ENCODE measurements around the gene PSG4.
"Not testable (repeated sequence)": the region's sequence is repeated elsewhere in the genome, so short reads cannot be mapped to it uniquely, and the experiment has no call there.

Gene PSG4

DNA sequence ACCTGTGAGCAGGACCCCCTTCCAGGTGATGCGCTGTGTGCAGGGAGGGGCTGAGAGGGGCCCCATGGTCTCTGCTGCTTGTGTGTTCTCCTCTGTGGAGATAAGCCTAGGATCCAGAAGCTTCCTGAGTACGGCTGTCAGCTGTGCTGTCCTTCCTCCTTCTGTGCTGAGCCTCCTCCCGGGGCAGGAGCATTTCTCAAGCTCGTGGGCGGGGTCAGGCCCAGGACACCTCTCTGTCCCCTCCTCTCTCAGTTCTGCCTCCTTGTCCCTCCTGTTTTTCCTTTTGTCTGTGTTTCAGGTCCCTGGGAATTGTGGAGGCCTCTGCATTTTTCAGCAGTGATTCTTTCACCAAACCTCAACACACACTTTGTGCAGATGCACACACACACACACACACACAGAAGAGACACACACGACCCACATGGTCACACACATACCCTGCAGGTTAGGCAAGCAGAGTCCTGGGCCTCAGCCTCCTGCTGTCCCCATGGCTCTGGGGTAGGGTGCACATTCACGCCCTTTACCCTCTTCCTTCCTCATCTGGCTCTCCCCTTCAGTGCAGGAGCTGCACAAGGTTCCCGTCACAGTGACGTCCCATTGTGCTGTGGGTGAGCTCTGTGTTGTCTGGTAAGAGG is at the start of gene PSG4:
TSS of gene PSG4 (minus strand) at position 168 of the 635 bp plus-strand sequence. CDS start at position 66, 102 bp downstream.
- in situ Hi-C loops (cut with MboI; ENCODE audit: low sequenced_read_pairs): not testable (repeated sequence)

DNA sequence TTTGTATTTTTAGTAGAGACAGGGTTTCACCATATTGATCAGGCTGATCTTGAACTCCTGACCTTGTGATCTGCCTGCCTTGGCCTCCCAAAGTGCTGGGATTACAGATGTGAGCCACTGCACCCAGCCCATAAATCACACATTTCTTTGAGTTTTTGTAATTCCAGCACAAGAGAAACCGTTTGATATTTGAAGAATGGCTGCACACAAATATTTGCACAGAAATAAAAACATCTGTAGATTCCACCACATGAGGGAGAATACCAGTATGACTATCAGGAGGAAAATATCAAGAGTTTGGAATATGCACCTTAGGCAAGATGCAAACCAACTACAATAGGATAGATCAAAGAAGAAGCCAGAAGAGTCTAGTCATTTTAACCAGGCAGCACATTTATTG is 46.0 kb upstream of the PSG4 start:
- in situ Hi-C loops (cut with MboI; ENCODE audit: low sequenced_read_pairs): not testable (repeated sequence)

DNA sequence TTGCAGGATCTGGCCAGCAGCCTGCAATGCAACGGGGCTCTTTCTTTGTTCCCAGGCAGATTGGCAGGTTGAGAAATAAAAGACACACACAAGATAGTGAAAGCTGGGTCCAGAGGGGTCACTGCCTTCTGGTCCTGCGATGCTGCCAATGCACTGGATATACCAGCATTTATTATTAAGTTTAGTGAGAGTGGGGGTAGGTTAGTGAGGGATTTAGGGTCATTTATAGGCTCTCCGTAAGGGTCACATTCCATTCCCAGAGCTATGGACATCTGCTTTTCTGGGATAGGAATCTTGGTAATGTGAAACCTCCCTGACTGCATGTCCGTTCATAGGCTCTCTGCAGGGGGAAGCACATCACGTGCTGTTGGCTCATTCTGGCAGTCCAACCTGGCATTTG is 44.9 kb upstream of the PSG4 start:
- in situ Hi-C loops (cut with MboI; ENCODE audit: low sequenced_read_pairs): not testable (repeated sequence)

DNA sequence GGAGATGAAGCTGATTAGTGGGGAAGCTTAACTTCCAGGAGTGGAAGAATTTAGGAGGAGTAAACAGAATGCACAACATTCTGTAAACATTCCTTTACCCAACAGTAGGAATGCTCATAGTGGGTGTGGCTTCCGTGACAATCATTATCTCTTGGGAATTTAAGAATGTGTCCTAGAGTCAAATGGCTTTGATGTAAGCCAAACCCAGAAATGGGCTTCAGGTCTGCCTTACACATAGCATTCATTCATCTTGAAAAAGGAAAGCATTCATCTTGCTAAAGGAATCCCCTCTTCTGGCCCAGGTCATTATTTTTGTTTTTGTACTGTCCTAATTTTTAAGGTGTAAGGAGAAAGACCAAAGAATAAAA is 43.2 kb upstream of the PSG4 start:
- in situ Hi-C loops (cut with MboI; ENCODE audit: low sequenced_read_pairs): not testable (repeated sequence)

DNA sequence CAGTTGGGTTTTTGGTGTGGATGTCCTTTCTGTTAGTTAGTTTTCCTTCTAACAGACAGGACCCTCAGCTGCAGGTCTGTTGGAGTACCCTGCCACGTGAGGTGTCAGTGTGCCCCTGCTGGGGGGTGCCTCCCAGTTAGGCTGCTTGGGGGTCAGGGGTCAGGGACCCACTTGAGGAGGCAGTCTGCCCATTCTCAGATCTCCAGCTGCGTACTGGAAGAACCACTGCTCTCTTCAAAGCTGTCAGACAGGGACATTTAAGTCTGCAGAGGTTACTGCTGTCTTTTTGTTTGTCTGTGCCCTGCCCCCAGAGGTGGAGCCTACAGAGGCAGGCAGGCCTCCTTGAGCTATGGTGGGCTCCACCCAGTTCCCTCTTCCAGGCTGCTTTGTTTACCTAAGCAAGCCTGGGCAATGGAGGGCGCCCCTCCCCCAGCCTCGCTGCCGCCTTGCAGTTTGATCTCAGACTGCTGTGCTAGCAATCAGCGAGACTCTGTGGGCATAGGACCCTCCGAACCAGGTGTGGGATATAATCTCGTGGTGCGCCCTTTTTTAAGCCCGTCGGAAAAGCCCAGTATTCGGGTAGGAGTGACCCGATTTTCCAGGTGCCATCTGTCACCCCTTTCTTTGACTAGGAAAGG is 41.9 kb upstream of the PSG4 start:
- in situ Hi-C loops (cut with MboI; ENCODE audit: low sequenced_read_pairs): not testable (repeated sequence)

DNA sequence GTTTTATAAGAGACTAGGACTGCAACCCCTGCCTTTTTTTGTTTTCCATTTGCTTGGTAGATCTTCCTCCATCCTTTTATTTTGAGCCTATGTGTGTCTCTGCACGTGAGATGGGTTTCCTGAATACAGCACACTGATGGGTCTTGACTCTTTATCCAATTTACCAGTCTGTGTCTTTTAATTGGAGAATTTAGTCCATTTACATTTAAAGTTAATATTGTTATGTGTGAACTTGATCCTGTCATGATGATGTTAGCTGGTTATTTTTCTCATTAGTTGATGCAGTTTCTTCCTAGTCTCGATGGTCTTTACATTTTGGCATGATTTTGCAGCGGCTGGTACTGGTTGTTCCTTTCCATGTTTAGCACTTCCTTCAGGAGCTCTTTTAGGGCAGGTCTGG is 40.4 kb upstream of the PSG4 start:
- in situ Hi-C loops (cut with MboI; ENCODE audit: low sequenced_read_pairs): not testable (repeated sequence)

DNA sequence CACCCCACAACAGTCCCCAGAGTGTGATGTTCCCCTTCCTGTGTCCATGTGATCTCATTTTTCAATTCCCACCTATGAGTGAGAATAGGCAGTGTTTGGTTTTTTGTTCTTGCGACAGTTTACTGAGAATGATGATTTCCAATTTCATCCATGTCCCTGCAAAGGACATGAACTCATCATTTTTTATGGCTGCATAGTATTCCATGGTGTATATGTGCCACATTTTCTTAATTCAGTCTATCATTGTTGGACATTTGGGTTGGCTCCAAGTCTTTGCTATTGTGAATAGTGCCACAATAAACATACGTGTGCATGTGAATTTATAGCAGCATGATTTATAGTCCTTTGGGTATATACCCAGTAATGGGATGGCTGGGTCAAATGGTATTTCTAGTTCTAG is 36.8 kb upstream of the PSG4 start:
- in situ Hi-C loops (cut with MboI; ENCODE audit: low sequenced_read_pairs): not testable (repeated sequence)

DNA sequence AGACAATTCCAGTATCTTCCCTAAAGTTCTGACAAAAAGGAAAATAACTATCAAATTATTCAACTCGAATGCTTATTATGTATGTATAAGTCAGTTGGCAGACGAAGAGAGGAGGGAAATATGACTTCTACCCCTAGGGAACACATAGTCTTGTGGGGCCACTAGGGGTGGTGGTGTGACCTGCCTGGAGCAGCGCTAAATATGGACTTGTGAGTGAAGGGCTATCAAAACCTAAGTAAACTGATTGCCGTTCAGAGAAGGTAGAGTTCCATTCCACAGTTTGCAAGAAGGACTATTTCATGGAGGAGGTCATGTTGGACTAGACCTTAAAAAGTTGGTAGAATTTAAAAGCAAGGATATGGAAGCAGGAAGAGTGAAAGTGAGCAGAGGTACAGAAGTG is 32.8 kb upstream of the PSG4 start:
- in situ Hi-C loops (cut with MboI; ENCODE audit: low sequenced_read_pairs): not testable (repeated sequence)

DNA sequence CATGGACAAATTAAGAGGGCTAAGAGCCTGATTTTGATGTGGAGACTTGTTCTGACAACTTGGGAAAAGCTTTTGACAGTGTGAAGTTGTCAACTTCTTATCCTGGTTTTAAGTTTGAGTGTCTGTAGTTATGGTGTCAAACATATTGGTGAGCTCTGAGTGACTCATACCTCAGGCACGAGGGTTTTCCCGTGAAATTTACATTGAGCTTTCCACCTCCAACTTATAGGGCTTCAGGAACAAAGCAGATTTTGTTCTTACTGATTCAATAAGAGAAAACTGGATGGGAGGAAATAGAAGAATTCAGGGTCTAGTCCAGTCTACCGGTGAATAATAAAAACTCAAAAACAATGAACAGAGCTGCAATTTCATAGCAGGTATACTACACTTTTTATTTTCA is 30.2 kb upstream of the PSG4 start:
- in situ Hi-C loops (cut with MboI; ENCODE audit: low sequenced_read_pairs): not testable (repeated sequence)

DNA sequence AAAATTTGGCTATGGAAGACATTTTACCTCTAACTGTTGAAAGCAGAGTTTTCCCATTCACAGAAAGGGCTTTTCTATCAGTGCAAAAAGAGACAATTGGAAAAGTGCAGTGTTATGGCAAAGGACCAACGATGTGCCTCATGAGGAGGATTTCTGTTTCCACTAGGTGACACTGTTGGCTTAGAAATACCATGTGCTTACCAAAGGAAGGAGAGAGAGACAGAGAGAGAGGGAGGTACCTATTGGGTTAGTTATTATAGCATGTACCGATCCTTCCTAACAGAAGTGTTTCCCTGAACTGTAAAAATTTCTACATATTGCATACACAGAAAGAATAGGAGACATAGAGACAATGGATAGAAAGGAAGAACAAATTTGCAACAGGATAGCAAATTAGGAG is 23.9 kb upstream of the PSG4 start:
- in situ Hi-C loops (cut with MboI; ENCODE audit: low sequenced_read_pairs): no loop called here

DNA sequence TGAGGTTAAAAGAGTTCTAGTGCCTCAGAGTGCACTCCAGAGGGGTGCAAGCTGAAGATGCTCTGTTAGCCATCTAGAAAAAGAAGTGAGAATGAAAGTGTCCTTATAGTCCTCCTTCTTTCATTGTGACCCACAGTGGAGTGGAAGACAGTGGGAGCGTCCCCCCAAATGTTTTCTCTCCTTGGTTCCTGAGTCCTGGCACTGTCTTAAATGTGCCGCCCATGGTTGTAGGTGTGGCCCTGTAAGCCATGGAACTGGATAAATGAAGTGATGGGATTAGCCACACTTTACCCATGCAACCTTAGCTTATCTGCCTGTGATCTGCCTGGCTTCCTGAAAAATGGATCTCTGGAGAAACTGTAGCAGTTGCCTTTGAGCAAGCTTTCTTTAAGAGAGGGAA is 23.3 kb upstream of the PSG4 start:
- in situ Hi-C loops (cut with MboI; ENCODE audit: low sequenced_read_pairs): not testable (repeated sequence)

DNA sequence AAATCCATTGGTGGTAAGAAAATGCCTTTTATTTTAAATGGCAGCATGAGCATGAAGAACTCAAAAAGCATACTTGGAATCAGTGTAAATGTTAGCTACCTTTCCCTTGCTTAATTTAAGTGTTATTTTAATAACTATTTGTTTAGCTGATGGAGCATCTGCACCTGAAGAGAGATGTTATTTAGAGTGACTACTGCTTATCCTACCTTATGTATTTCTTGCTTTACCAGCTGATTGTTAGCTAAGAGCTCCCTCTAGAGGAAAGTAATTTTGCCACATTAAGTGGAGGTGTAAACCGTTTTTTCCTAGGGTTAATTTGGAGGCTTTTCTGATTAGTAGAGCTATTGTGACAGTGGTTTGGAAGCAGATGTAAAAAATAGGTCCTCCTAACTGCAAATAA is 21.5 kb upstream of the PSG4 start:
- in situ Hi-C loops (cut with MboI; ENCODE audit: low sequenced_read_pairs): not testable (repeated sequence)

DNA sequence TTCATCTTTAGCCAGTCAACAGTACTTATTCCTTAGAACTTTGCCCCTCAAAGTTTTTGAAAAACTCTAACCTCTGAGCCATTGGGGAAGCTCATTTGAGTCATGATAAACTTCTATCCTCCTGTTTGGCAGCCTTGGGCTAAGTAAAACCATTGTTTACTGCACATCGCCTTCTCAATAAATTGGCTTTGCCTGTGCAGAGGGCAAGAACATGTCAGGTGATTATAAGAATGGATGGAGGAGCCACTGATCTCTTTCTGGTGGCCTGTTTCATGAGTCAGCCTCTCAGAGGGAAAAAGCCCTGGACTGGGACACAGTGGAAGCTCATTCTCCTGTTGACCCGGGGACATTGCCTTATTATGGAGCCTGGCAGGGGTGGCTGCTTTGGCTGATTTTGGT is 19.4 kb upstream of the PSG4 start:
- in situ Hi-C loops (cut with MboI; ENCODE audit: low sequenced_read_pairs): no loop called here

DNA sequence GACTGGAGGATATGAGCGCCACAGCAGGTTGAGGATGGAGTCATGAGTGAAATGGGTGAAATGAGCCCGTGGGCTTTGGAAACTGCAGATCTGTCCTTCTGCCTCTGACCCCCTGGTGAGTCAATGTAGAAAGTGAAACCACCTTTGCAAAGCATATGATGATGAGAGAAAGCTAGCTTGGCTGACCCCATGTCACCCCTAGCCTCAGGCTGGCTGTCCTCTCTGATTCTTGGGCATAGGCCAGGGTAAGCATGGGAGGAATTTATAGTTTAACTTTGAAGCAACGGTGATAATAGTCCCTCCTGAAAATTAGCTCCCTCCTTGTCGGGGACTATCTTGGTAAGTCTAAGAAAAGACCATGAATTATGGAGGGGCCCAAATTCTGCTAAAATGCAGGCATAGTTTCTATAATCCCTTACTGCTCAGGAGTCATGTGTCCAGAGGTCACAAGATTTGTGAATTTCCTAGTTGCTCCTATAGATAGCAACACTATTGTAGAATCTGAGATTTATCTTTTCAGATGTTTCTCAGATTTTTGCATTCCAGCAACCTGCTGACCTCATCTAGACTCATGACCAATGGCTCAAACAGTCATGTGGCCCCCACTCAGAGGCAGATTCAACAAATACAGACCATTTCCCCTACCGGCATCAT is 18.9 kb upstream of the PSG4 start:
- in situ Hi-C loops (cut with MboI; ENCODE audit: low sequenced_read_pairs): not testable (repeated sequence)

DNA sequence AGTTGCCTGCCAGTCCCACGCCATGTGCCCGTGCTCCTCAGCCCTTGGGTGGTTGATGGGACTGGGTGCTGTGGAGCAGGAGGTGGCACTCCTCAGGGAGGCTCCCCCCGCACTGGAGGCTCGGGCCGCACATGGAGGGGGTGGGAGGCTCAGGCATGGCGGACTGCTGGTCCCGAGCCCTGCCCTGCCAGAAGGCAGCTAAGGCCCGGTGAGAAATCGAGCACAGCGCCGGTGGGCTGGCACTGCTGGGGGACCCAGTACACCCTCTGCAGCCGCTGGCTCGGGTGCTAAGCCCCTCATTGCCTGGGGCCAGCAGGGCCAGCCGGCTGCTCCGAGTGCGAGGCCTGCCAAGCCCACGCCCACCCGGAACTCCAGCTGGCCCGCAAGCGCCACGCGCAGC is 16.5 kb upstream of the PSG4 start:
- in situ Hi-C loops (cut with MboI; ENCODE audit: low sequenced_read_pairs): not testable (repeated sequence)

DNA sequence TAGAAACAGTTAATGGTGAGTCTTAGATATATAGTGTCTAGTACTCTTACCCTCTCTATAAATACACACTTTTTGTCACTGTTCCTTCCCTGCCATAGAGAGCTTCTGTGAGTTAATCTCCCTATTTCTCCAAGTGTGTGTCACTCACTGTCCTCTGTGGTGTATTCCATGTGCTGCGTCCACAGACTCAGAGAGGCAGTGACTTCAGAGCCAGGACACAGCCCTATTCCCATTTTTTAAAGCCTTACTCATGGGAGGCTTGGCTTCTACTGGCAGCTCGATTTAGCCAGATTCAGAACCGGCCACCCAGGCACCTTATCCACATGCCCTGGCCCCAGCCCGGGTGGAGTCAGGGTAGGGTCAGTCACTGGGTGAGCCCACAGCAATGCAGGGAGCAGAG is 13.7 kb upstream of the PSG4 start:
- in situ Hi-C loops (cut with MboI; ENCODE audit: low sequenced_read_pairs): not testable (repeated sequence)

DNA sequence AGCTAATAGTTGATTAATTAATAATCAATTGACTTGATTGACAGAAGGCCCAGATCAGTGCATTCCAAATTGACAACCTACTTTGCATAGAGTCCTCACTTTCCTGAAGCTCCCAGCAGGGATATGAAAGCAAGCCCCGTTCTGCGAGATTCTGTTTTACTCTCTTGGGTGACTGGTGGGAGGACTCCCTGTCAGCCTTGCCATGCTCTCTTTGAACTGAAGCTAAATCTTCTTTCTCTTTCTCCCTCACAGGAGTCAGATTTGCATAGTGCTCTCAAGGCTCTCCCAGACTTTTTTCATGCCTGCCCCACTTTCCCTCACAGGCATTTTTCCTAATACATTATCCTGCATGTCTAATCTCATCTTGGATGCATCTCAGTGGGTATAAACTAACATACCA is 10.4 kb upstream of the PSG4 start:
- in situ Hi-C loops (cut with MboI; ENCODE audit: low sequenced_read_pairs): not testable (repeated sequence)

DNA sequence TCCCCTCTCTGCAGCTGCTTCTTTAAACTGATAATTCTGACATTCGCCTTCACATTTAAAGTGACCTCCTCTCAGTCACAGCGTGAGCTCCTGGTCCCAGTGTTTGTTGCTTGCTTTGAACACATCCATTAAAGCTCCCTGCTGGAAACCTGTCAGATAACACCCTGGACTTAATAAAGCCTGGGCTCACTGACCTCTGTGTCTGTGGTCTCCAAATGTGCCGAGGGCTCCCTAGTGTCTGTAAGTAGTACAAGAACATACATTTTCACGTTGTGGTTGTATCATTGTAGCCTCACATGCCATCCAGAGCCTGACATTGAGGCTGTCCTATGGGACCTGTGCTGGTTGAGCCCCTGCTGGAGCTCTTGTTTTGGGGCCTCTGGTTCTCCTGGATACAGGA is 2.6 kb upstream of the PSG4 start:
- in situ Hi-C loops (cut with MboI; ENCODE audit: low sequenced_read_pairs): no loop called here

DNA sequence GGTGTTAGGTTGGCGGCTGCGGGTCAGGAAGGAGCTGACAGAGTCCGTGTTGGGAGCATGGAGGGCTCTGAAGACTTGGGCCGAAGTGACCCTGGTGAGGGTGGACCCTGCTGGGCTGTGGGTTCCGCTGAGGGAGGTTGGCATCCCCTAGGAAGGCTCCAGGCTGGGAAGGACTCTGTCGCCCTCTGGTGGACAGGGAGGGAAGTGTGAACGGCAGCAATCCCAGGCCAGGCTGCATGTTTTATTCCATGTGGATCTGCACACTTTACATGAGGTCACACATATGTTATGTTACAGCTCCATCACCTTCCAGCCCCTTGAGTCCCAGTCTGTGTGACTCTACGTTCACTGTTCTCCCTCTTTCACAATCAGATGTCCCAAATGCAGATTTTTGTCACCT is 1.7 kb upstream of the PSG4 start:
- in situ Hi-C loops (cut with MboI; ENCODE audit: low sequenced_read_pairs): not testable (repeated sequence)

DNA sequence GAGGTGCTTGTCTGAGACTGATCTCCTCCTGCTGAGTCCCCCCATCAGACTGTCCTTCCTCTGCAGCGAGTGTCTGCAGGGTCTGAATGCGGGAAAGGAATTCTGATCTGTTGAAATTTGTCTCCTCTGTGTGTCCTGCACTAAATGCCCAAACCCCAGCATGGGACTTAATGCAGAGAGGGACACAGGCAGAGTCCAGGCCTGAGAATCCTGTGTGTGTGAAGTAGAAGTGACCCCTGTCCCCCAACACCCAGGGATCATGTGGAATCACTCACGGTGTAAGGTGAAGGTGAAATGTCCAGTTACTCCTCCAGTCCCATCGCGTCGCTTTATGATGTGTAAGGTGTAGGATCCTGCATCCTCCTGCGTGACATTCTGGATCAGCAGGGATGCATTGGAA is 1.8 kb downstream of the PSG4 start:
- in situ Hi-C loops (cut with MboI; ENCODE audit: low sequenced_read_pairs): not testable (repeated sequence)

DNA sequence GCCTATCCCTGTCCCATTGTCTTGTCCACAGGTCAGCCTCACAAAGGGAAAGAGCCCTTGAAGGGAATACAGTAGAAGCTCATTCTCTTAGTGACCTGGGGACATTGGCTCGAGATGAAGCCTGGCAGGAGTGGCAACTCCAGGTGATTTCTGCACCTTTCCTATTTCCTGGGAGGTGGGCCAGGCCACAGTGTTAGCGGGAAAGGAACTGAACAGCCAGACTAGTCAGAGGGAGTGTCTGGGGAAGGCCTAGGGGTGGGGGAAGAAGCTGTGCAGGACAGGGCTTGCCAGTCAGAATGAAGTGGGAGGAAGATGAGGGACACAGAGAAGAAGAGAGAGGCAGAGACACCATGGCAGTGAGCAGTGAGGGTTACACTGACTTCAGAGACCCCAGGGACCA is 3.5 kb downstream of the PSG4 start:
- in situ Hi-C loops (cut with MboI; ENCODE audit: low sequenced_read_pairs): not testable (repeated sequence)

DNA sequence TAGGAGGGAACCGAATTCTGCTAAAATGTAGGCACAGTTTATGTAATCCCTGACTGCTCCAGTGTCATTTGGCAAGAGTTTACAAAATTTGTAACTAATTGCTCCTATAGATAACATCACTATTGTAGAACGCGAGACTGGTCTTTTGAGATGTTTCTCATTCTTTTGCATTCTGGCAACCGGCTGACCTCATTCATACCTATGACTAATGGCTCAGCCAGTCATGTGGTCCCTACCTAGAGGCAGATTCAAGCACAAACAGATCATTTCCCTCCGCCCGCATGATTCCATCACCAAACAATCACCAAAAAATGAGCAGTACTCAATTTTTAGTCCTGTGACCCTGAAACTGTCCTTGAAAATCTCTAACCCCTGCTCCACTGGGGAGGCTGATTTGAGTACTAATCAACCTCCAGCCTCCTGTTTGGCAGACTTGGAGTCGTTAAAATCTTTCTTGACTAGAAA is 4.1 kb downstream of the PSG4 start:
- in situ Hi-C loops (cut with MboI; ENCODE audit: low sequenced_read_pairs): not testable (repeated sequence)
